Measurements from ENCODE around the gene QPCTL. TPM values are rescaled to one million over a fixed set of nuclear protein-coding genes. Genes with fewer than 3 reads are reported as not detected.

The QPCTL gene
- polyA plus RNA-seq, 4 donors, result 7.2 to 13.5 (median 10.8) TPM

Other genes with a start within 250 kb of the QPCTL start
- gene FOSB, start 224.7 kb upstream of the QPCTL start, polyA plus RNA-seq (ENCODE audit: insufficient read length in 4 of 4), result 10 to 100 TPM in 2 of 4 donors, 1 to 10 TPM in 2; 3.2 to 83.2 (median 8.8) TPM
- gene RTN2, start 195.6 kb upstream of the QPCTL start, polyA plus RNA-seq (ENCODE audit: insufficient read length in 4 of 4), result 1 to 10 TPM; 7.2 to 9.6 (median 8.8) TPM
- gene PPM1N, start 194.2 kb upstream of the QPCTL start, polyA plus RNA-seq (ENCODE audit: insufficient read length in 4 of 4), result under 1 TPM; 0.22 to 0.62 (median 0.34) TPM
- 10 to 100 TPM; 46.7 to 61.9 (median 48.8) TPM for gene VASP, start 185.2 kb upstream of the QPCTL start, polyA plus RNA-seq (ENCODE audit: insufficient read length in 4 of 4)
- gene OPA3, start 107.9 kb upstream of the QPCTL start, polyA plus RNA-seq (ENCODE audit: insufficient read length in 4 of 4), result 10 to 100 TPM in 3 of 4 donors, 1 to 10 TPM in 1; 9.7 to 13.3 (median 10.6) TPM
- 1 to 10 TPM; 3.7 to 5.4 (median 4.2) TPM for gene GPR4, start 90.5 kb upstream of the QPCTL start, polyA plus RNA-seq (ENCODE audit: insufficient read length in 4 of 4)
- gene EML2, start 53.3 kb upstream of the QPCTL start, polyA plus RNA-seq (ENCODE audit: insufficient read length in 4 of 4), result 10 to 100 TPM; 17.7 to 30.8 (median 23.5) TPM
- gene GIPR, start 24.4 kb upstream of the QPCTL start, polyA plus RNA-seq (ENCODE audit: insufficient read length in 4 of 4), result 1 to 10 TPM in 2 of 4 donors, under 1 TPM in 2; 0.59 to 1.8 (median 0.89) TPM
- 100 to 1,000 TPM; 268 to 441 (median 342) TPM for gene SNRPD2, start 713 bp upstream of the QPCTL start, polyA plus RNA-seq (ENCODE audit: insufficient read length in 4 of 4)
- gene FBXO46, start 38.2 kb downstream of the QPCTL start, polyA plus RNA-seq (ENCODE audit: insufficient read length in 4 of 4), result 10 to 100 TPM; 10.7 to 24.0 (median 20.3) TPM
- not detected for gene MEIOSIN, start 40.8 kb downstream of the QPCTL start, polyA plus RNA-seq (ENCODE audit: insufficient read length in 4 of 4)
- gene SIX5, start 76.6 kb downstream of the QPCTL start, polyA plus RNA-seq (ENCODE audit: insufficient read length in 4 of 4), result 10 to 100 TPM; 13.6 to 38.5 (median 27.7) TPM
- 10 to 100 TPM; 33.4 to 74.4 (median 54.6) TPM for gene DMPK, start 89.8 kb downstream of the QPCTL start, polyA plus RNA-seq (ENCODE audit: insufficient read length in 4 of 4)
- gene DMWD, start 100.2 kb downstream of the QPCTL start, polyA plus RNA-seq (ENCODE audit: insufficient read length in 4 of 4), result 10 to 100 TPM; 24.1 to 56.1 (median 39.9) TPM
- gene RSPH6A, start 122.6 kb downstream of the QPCTL start, polyA plus RNA-seq (ENCODE audit: insufficient read length in 4 of 4), result not detected
- gene SYMPK, start 170.5 kb downstream of the QPCTL start, polyA plus RNA-seq (ENCODE audit: insufficient read length in 4 of 4), result 10 to 100 TPM; 49.5 to 80.1 (median 67.0) TPM
- gene FOXA3, start 171.7 kb downstream of the QPCTL start, polyA plus RNA-seq (ENCODE audit: insufficient read length in 4 of 4), result under 1 TPM; 0.40 to 0.60 (median 0.50) TPM
- gene IRF2BP1, start 193.5 kb downstream of the QPCTL start, polyA plus RNA-seq (ENCODE audit: insufficient read length in 4 of 4), result 10 to 100 TPM; 16.5 to 33.7 (median 25.1) TPM
- 1 to 10 TPM; 3.7 to 7.2 (median 5.8) TPM for gene MYPOP, start 209.9 kb downstream of the QPCTL start, polyA plus RNA-seq (ENCODE audit: insufficient read length in 4 of 4)
- gene NANOS2, start 222.1 kb downstream of the QPCTL start, polyA plus RNA-seq (ENCODE audit: insufficient read length in 4 of 4), result not detected

Measured in left renal cortex interstitium (tissue), 4 donors.